Progenitor cell of endocrine pancreas (in vitro differentiated cells): ENCODE measurements around the gene GMEB2. TPM values are rescaled to one million over a fixed set of nuclear protein-coding genes. Genes with fewer than 3 reads are reported as not detected.

Experiments used
- DNase-seq: peaks from one replicate; pipeline ENCODE4 v3.0.0; 2021; ENCODE audit warnings: low spot score; ENCODE audit not compliant: unreplicated experiment
- H3K27ac Mint-ChIP-seq: 2 replicates; pipeline ENCODE4 v1.8.0; 2021; ENCODE audit warnings: mild to moderate bottlenecking, moderate library complexity, mixed read lengths
- H3K27me3 Mint-ChIP-seq: 2 replicates; pipeline ENCODE4 v1.8.0; 2021; ENCODE audit warnings: mixed read lengths
- H3K36me3 Mint-ChIP-seq: 2 replicates; pipeline ENCODE4 v1.8.0; 2022; ENCODE audit warnings: mixed read lengths; ENCODE audit not compliant: insufficient read depth
- H3K4me1 Mint-ChIP-seq: 2 replicates; pipeline ENCODE4 v1.8.0; 2021; ENCODE audit warnings: low read depth, mixed read lengths
- H3K4me3 Mint-ChIP-seq: 2 replicates; pipeline ENCODE4 v1.8.0; 2021; ENCODE audit warnings: low read depth, mild to moderate bottlenecking, moderate library complexity, mixed read lengths
- H3K9me3 Mint-ChIP-seq: 2 replicates; pipeline ENCODE4 v1.8.0; 2021; ENCODE audit warnings: low read depth, mixed read lengths
- CTCF ChIP-seq: fragments of 200-600 bp; sonication (generic); IDR thresholded peaks from one replicate; pipeline ENCODE4 v1.5.0; 2021; ENCODE audit warnings: antibody characterized with exemption, mild to moderate bottlenecking; ENCODE audit not compliant: unreplicated experiment
- total RNA-seq: library from RNA; stranded (reverse); gene quantifications from 2 replicates; pipeline ENCODE4 v1.2.1, GENCODE V29; 2021

Gene GMEB2
- total RNA-seq, 1 donor from 2014 or later = 15.1 TPM

- Mint-ChIP-seq H3K27ac (no peak overlapping the region), H3K36me3 (no peaks in the 10 kb centered on the region), H3K4me3 (no peak overlapping the region), H3K4me1 (peaks cover 3% of the 10 kb centered on the region), H3K27me3 (peaks cover 12% of the 10 kb centered on the region), H3K9me3 (no peaks in the 10 kb centered on the region)
- no peak for DNase-seq
- TF ChIP-seq CTCF = no peak
These were observed 84.2 kb downstream of the GMEB2 start for GRCh38 chr20:63542696-63543095.

GRCh38 chr20:63542031-63542559, 84.8 kb downstream of the GMEB2 start:
- H3K27ac Mint-ChIP-seq = no peak overlapping the region
- no peaks in the 10 kb centered on the region for H3K9me3 Mint-ChIP-seq
- H3K36me3 Mint-ChIP-seq = no peaks in the 10 kb centered on the region
- H3K4me3 Mint-ChIP-seq = no peak overlapping the region
- peaks cover 12% of the 10 kb centered on the region for H3K27me3 Mint-ChIP-seq
- H3K4me1 Mint-ChIP-seq = peaks cover 3% of the 10 kb centered on the region
- TF ChIP-seq CTCF = no peak
- DNase-seq = no peak

GRCh38 chr20:63541371-63541770, 85.5 kb downstream of the GMEB2 start:
- no peak overlapping the region for H3K27ac Mint-ChIP-seq
- no peaks in the 10 kb centered on the region for H3K9me3 Mint-ChIP-seq
- H3K27me3 Mint-ChIP-seq = peaks cover 8% of the 10 kb centered on the region

GRCh38 chr20:63540417-63541186, 86.3 kb downstream of the GMEB2 start:
- Mint-ChIP-seq H3K4me3 (no peak overlapping the region), H3K4me1 (peaks cover 4% of the 10 kb centered on the region), H3K36me3 (no peaks in the 10 kb centered on the region), H3K27ac (no peak overlapping the region), H3K9me3 (no peaks in the 10 kb centered on the region), H3K27me3 (peaks cover 8% of the 10 kb centered on the region)
- no peak for TF ChIP-seq CTCF
- DNase-seq = no peak

More at GRCh38 chr20:63541371-63541770, 85.5 kb downstream of the GMEB2 start:
- Mint-ChIP-seq H3K36me3 (no peaks in the 10 kb centered on the region), H3K4me3 (no peak overlapping the region), H3K4me1 (peaks cover 3% of the 10 kb centered on the region)
- DNase-seq = no peak
- no peak for TF ChIP-seq CTCF

GRCh38 chr20:63539441-63540370, 87.2 kb downstream of the GMEB2 start:
- Mint-ChIP-seq H3K4me3 (no peak overlapping the region), H3K27me3 (peaks cover 5% of the 10 kb centered on the region), H3K27ac (no peak overlapping the region), H3K4me1 (peaks cover 1% of the 10 kb centered on the region), H3K9me3 (no peaks in the 10 kb centered on the region), H3K36me3 (no peaks in the 10 kb centered on the region)
- no peak for DNase-seq
- no peak for TF ChIP-seq CTCF
